ENCODE measurements around the gene RPL18A.

RPL18A gene

GRCh38 chr19:17848595-17849292 lies 11.0 kb upstream of the RPL18A start:
- Histone ChIP-seq H3K4me3 (ENCODE audit: low read depth in 1 of 2, low read length in 1 of 2) (peak overlapping the region; percentile 64 to 92), H3K36me3 (peaks cover 5% of the 10 kb centered on the region), H3K9me3 (no peaks in the 10 kb centered on the region), H3K27ac (peak overlapping the region; percentile 94), H3K27me3 (no peaks in the 10 kb centered on the region), H3K4me1 (ENCODE audit: control insufficient read depth in 1 of 2, insufficient read depth in 1 of 2, low read depth in 1 of 2, low read length in 1 of 2) (peaks cover 71 to 82% of the 10 kb centered on the region in 2 experiments)
- TF ChIP-seq CTCF (IDR thresholded peaks at IDR 0.05) = no peak

- Histone ChIP-seq H3K4me3 (ENCODE audit: low read depth in 1 of 2, low read length in 1 of 2) (no peak overlapping the region), H3K36me3 (no peaks in the 10 kb centered on the region), H3K4me1 (ENCODE audit: control insufficient read depth in 1 of 2, insufficient read depth in 1 of 2, low read depth in 1 of 2, low read length in 1 of 2) (peaks cover 37 to 42% of the 10 kb centered on the region in 2 experiments), H3K9me3 (no peaks in the 10 kb centered on the region), H3K27me3 (no peaks in the 10 kb centered on the region), H3K27ac (no peak overlapping the region)
- TF ChIP-seq CTCF (IDR thresholded peaks at IDR 0.05) = no peak
Observed at GRCh38 chr19:17854061-17854460, 5.6 kb upstream of the RPL18A start.

- Histone ChIP-seq H3K9me3 (no peaks in the 10 kb centered on the region), H3K27me3 (no peaks in the 10 kb centered on the region), H3K36me3 (no peaks in the 10 kb centered on the region), H3K27ac (peak overlapping the region; percentile 27), H3K4me3 (ENCODE audit: low read depth in 1 of 2, low read length in 1 of 2) (no peak overlapping the region), H3K4me1 (ENCODE audit: control insufficient read depth in 1 of 2, insufficient read depth in 1 of 2, low read depth in 1 of 2, low read length in 1 of 2) (peaks cover 32 to 37% of the 10 kb centered on the region in 2 experiments)
- peak; percentile 97 for TF ChIP-seq CTCF (IDR thresholded peaks at IDR 0.05)
Observed at GRCh38 chr19:17855280-17856152, 4.2 kb upstream of the RPL18A start.

- H3K36me3 ChIP-seq = peaks cover 32% of the 10 kb centered on the region
- H3K27me3 ChIP-seq = no peaks in the 10 kb centered on the region
- peak overlapping the region; percentile 33 for H3K27ac ChIP-seq
- no peak for TF ChIP-seq CTCF (IDR thresholded peaks at IDR 0.05)
- H3K9me3 ChIP-seq = no peaks in the 10 kb centered on the region
- peak overlapping the region; percentile 79 to 97 for H3K4me3 ChIP-seq (ENCODE audit: low read depth in 1 of 2, low read length in 1 of 2)
- H3K4me1 ChIP-seq (ENCODE audit: control insufficient read depth in 1 of 2, insufficient read depth in 1 of 2, low read depth in 1 of 2, low read length in 1 of 2) = peaks cover 19 to 21% of the 10 kb centered on the region in 2 experiments
Observed at GRCh38 chr19:17860331-17860992, 752 bp downstream of the RPL18A start.

- no peak overlapping the region for H3K27ac ChIP-seq
- no peak for TF ChIP-seq CTCF (IDR thresholded peaks at IDR 0.05)
- peaks cover 32% of the 10 kb centered on the region for H3K36me3 ChIP-seq
- no peak overlapping the region for H3K4me3 ChIP-seq (ENCODE audit: low read depth in 1 of 2, low read length in 1 of 2)
- H3K27me3 ChIP-seq = no peaks in the 10 kb centered on the region
- no peaks in the 10 kb centered on the region for H3K9me3 ChIP-seq
- peaks cover 16 to 17% of the 10 kb centered on the region in 2 experiments for H3K4me1 ChIP-seq (ENCODE audit: control insufficient read depth in 1 of 2, insufficient read depth in 1 of 2, low read depth in 1 of 2, low read length in 1 of 2)
Observed at GRCh38 chr19:17860993-17861360, 1.3 kb downstream of the RPL18A start.

All from neutrophil (primary cell).